ENCODE measurements around the gene FAM163A.
A peak's percentile ranks its signal among the peaks of the same experiment; 100 is the strongest.
"Not testable (repeated sequence)": the region's sequence is repeated elsewhere in the genome, so short reads cannot be mapped to it uniquely, and the experiment has no call there.

Gene FAM163A

DNA sequence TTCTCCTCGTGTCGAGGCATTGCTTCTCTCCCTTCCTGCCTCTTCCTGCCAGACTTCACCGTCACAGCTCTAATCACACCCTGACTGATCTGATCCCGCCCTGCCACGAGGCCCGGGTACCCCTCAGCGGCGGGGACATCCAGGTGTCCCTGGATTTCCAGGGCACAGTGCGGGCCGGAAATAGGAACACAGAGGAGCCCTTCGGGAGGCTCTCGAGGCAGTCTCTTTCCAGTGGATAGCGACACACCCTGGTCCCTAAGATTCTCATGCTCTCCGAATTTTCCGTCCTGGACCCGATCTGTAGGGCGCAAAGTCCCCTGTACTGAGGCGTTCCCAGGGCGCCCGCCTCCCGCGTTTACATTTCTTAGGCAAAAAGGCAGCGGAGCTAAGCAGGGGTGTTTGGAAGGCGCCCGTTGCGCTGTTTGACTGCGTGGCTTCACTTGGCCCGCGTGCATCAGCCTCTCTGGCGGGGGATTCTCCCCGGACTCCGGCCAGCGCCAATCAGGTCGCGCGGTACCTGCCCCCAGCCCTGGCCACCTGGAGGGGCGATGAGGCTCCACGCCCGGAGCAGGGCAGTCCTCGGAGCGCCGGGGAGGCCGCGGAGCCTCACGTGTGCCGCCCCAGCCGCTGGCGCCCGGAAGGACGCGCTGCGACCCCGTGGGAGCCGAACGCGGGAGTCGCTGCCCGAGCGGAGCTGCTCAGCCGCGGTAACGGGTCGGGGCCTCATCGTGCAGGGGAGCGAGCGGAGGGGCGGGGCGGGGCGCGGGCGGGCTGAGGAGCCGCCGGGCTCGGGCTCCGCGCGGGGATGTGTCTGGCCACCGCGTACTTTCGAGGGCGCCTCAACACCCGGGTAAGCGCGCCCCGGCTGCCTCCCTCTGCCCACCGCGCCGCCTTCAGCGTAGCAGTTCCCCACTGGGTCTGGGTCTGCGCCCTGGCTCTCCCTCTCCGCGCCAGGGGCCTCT, at the start of gene FAM163A:
TSS of gene FAM163A (plus strand) at position 575 of the 962 bp plus-strand sequence. CDS start 69,807 bp downstream, outside the sequence.
- DNase-seq: peak in 1 of 3 donors; percentile 14

DNA sequence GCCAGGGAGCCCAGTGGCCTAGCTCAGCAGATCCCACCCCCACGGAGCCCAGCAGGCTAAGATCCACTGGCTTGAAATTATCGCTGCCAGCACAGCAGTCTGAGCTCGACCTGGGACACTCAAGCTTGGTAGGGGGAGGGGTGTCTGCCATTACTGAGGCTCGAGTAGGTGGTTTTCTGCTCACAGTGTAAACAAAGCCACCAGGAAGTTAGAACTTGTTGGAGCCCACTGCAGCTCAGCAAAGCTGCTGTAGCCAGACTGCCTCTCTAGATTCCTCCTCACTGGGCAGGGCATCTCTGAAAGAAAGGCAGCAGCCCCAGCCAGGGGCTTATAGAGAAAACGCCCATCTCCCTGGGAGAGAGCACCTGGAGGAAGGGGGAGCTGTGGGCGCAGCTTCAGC, 48.6 kb upstream of the FAM163A start:
- not testable (repeated sequence) for DNase-seq

DNA sequence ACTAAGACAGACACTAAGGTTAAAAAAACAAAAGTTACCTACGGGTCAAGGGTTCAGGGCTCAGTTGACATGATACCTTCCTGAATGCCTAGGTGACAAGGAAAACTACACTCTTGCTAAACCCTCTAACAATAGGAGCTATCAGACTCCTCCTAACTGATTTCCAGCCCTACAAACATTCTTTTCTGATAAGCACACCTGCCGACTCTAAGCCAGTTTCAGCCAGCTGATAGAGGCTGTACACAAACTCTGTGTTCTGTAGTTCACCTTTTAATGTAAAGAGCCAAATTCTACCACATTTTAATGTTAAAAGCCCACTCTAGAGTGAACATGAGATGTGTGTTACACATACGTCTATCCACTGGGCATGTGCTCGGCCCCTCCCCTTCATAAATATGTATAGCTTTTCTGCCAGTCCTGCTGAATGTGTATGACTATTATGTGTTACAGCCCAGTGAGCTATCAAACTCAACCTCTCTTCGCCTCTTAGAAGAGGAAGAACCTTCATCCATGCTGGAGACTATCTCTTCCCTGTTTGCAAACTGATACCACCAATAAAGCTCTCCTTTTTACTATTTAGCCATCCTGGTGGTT, 40.0 kb upstream of the FAM163A start:
- no peak for DNase-seq

DNA sequence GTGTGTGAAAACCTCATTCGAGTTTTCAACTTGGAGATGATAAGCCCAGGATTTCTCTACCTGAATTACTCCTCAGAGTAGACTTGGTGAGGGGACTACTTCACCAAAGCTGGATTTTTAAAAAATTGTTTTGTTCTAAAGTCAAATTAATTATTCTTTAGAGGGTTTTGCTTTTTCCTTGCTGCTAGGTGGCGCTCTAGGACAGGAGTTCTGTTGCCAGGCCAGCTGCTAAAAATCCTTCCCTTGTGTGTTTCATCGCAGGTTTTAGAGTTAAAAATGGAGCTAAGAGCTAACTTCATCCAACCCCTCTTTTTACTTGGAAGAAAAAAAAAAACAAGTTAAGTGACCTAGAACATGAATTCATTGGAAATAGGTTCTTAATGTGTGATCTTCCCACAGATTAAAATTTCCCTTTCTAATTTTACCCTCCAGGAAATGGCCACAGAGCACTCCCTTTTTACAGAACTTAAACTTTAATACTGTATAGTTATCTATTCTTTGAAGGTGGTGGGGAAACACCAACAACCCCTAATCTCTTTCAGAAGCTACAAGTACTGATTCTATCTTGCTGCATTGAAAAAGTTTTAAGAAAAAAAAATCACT, 36.7 kb upstream of the FAM163A start:
- DNase-seq: peak; percentile 70 to 75 (median 71)

DNA sequence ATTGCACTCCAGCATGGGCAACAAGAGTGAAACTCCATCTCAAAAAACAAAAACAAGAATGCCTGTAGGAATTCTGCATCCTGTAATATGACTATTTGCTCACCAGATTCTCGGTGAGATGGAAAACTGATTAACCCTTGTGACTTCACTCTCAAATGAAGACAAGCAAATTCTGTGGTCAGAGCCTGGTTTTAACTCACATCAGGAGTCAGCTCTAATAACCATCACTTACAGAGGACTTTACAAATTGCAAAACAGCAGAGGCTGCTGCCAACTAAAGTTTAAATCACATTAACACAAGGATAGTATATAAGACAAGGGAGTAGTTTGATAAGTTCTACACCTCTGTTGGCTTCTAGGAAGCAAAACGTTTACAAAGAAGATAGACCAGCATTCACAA, 35.7 kb upstream of the FAM163A start:
- no peak for DNase-seq

DNA sequence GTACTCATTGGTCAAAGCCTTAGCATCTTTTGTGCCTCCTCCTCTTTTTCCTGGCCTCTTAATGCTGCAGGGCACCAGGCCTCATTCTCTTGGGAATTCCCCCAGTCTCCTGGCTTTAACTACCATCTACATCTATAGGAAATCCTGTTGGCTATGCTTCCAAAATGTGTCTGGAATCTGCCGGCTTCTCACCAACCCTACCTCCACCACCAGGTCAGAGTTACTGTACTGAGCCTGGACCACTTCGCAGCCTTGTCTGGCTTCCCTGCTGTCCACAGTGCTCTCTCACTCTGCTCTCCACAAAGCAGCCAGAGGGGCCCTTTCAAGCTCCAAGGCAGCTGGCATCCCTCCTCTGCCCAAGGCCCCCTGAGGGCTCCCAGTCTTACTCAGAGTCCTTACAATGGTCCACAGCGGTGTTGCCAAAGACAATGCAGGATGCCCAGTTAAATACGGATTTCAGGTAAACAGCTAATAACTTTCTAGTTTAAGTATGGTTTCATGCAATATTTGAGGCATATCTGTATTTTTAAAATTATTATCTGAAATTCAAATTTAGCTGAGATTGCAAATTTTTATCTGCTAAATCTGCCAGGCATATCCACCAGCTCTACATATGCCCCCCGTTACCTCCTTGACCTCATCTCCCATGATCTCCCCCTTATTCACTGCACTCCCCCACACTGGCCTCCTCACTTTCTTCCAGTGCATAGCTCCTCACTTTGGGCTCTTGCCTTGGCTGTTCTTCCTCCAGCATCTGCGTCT, 34.5 kb upstream of the FAM163A start:
- no peak for DNase-seq

DNA sequence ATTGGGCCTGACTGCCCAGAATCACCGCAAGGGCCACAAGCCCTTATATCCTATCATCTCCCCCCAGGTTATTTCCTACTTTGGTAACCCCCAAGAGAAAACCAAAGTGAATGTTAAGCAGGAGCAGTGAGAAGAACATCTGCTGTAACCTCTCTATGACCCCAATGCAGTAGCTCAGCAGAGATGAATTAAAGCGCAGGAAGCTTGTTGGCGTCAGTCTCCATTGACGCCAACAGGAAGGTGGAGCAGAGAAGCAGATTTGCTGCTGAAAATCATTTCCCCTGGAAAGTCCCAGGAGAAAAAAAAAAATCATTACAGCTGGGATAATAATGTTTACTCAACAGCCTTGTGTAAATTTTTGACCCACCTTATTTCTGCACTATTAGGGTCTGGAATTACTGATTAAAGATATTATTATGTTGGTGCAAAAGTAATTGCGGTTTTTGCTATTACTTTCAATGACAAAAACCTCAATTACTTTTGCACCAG, 33.2 kb upstream of the FAM163A start:
- peak; percentile 63 to 75 (median 69) for DNase-seq

DNA sequence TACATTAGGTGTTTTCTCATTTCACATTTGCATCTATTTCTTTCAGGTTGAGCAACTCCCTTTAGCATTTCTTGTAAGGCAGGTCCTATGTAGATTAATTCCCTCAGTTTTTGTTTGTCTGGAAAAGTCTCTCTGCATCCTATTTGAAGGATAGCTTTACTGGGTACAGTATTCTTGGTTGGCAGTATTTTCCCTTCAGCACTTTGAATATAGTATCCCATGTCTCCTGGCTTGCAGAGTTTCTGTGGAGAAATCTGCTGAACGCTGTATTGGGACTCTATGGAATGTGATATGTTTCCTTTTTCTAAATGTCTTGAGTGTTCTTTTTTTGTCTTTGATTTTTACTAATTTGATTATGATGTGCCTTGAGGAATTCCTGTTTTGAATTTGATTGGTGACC, 28.9 kb upstream of the FAM163A start:
- no peak for DNase-seq

DNA sequence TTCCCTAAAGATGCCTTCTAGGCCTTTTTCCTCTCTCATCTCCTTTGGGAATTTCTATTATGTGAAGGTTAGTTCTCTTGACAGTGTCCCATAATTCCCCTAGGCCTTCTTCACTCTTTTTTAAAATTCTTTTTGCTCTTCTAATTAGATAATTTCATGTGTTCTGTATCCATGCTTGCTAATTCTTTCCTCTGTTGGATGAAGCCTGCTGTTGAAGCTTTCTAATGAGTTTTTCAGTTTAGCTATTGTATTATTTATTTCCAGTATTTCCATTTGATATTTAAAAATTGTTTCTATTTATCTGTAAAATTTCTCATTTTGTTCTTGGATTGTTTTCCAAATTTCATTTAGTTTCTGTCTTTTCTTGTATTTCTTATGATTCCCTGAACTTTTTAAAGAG, 28.5 kb upstream of the FAM163A start:
- no peak for DNase-seq

DNA sequence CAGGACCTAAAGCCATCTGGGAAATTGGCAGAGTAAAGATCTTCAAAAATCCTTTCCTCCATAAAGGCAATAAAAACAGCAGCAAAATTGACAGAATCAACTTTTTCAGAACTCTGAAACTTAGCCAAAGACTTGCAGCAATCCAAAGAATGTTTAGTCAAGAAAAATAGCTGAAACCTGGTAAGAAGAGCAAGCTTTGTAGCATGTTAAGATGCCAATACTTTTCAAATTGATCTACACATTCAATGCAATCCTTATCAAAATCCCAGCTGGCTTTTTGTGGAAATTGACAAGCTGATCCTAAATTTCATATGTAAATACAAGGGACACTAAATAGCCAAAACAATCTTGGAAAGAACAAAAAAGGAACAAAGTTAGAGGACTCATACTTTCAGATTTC, 23.8 kb upstream of the FAM163A start:
- no peak for DNase-seq

DNA sequence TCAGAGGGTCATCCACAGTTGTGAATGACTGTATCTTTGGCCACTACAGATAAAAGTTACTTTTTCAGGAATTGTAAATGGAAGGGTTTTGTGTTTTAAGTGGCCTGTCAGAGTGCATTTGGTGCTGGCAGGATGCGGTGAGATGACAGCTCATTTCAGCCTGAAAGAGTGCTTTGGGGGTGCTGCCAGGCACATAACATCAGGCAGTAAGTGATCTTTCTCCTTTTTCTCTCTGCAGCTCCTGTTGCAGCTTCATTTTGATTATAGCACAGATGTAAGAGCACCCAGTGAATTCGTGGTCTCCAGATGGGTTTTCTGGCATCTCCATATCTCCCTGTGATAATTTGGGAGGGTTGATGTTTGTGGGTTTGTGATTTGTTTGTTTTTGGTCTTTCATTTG, 14.8 kb upstream of the FAM163A start:
- DNase-seq: no peak

DNA sequence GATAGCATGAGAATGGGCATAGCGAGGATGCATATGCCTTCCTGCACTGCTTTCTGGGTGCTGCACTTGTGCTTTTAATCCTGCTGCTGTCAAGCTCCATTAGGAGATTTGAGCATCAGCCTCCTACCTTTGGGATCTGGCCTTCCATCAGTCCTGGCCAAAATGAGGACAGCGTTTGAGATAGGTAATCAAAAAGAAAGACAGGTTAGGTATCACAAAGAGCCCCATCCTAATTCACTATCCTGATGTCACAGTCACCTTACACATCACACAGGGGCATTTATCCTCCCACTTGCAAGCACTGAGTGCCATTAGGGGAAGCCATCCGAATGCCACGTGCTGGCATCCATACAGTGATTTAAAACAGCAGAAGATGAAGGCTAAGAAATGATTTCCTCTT, 13.2 kb upstream of the FAM163A start:
- DNase-seq: no peak

DNA sequence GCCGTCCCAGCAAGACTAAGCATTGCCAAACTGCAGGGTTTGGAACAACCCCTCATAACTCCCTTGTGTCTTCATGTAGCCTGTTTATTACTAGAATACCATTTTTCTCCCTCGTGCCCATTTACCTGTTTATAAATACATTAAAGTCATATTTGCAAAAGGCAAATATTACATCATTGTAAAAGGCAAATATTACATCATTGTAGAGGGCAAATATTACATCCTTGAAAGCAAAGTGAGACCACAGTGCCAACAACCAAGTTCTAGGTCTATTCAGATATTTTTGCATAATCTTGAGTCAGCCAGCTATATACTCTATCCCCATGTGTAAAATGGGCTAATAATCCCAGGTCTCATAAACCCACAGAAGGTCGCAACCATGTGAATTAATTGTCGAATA, 11.4 kb upstream of the FAM163A start:
- DNase-seq: no peak

DNA sequence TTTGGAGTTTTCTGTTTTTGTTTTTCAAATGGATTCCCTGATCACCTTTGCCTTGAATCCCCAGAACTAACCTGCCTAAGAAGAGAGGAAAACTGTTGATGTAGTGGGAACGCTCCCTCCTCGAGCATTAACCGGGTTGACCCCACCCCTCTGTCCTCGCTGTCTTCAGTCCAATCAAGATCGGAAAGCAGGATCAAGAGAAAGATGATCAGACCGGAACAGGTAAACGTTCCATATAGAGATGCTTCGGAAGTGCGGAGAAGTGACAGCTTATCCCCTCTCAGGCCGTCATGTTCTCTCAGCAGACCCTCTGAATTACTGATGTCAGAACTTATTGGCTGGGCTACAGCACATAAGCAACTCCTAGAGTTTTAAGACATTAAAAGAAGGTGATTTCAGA, 800 bp upstream of the FAM163A start:
- DNase-seq: no peak

DNA sequence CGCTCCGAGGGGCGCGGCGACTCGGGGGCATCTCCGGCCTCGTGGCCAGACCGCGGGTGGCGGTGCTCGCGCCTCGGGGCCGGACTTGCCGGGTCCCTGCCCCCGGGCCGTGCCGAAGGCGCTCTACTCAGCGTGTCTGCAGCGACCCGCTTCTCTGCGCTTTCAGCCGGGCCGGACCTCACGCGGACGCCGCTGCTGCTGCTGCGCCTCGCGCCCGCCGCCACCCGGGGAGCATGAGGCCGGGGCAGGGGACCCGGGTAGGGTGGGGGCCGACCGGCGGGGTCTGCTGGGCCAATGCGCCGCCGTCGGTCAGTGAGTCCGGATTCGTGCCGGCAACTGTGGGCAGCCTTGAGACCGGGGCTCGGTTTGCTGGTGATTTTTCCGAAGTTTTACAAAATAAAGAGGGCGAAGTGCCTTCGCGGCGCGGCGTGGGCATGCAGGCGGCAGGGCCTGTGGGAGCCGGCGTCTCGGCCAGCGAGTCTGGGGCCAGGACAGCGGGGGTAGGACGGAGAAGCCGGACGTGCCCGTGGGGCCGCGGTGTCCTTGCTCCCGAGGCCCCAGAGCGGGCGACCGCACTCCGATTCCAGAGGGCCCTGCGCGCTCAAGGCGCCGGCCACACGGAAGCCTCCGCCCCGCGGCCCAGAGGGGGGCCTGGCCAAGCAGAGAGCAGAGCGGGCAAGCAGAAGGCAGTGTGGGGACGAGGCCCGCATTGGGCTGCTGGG, 749 bp downstream of the FAM163A start:
- DNase-seq: peak in 1 of 3 donors; percentile 14

DNA sequence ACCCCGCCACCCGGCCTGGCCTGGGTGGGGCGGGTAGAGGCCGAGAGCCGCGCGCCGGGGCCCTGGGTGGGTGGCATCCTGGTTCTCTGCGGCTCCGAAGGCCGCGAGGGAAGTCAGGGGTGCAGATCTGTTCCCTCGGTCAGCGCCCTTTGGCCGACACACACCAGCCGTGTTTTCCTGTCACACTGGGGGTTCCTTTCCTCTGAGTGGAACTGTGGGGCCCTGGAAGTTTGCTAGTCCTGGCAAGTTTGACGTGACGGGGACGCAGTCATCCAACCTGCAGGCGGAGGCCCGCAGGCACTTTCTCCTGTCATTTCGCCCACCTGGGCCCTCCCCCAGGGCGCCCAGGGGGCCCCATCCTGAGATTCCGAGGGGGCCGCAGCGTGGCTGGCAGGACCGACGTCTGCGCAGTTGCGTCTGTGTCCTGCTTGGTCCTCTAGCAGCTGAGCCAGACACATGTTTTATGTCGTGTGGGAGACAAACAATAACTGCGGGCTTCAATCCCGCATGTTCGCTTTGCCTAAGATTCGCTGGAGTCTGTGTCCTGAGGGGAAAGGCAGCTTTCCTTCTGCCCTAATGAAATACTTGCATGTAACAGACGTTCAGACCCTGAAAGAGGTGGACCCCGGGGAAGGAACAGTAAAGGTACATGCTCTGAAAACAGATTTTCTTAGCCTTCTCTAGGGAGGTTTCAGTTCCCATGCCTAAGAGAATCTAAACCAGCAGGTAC, 1.5 kb downstream of the FAM163A start:
- no peak for DNase-seq

DNA sequence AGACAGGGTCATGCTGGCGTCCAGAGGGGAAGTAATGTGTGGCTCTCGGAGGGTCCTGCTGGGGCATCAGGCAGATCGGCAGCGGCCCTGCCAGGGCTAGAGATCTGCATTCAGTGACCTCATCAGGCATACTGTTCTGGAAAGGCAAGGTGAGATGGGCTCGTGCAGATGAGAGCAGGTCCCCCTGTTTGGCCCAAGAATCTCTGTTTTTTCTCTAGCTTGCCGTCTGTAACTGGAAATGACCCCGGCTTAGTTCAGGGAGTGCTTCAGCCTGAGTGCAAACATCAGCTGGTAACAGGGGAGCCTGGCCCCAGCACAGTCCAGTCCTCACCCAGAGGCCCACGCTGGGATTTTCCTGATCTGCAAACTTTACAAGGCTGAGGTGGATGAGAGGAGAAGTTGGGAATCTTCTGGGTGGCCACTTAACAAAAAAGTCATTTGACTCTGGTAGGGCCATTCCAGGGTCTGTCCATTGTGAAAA, 2.1 kb downstream of the FAM163A start:
- no peak for DNase-seq

DNA sequence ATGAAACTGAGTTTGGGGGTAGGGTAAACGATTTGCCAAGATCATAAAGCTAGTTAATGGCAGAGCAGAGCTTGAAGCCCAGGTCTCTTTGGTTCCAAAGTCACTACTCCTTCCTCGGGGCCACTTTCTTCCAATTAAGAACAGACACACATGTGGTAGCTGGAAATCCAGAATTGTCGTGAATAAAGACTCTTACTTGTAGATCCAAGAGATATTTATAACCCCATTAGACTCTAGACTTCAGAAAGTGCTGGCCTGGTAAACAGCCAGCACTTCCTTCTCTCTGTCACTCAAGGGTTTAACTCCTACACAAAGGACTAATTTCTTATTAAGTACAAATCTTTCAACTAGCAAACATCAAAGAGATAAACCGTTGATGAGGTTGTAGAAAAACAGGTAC, 2.7 kb downstream of the FAM163A start:
- no peak for DNase-seq

DNA sequence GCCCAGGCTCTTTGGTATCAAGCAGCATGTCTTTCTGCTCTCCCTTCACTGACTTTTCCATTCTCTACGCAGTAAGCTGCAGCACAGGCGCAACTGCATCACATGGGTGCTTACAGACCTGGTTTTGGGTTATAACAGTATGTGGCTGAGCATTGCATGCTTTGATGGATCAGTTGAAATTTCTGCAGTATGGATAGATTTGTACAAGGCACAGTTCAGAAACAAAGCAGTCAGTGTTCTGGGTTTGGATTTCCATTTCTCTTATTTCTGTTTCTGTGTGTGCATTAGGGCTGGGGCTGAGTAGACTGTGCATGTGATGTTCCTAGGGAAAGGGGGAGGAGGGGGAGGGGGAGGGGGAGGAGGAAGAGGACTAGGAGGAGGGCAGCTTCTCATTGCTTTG, 4.5 kb downstream of the FAM163A start:
- DNase-seq: no peak

DNA sequence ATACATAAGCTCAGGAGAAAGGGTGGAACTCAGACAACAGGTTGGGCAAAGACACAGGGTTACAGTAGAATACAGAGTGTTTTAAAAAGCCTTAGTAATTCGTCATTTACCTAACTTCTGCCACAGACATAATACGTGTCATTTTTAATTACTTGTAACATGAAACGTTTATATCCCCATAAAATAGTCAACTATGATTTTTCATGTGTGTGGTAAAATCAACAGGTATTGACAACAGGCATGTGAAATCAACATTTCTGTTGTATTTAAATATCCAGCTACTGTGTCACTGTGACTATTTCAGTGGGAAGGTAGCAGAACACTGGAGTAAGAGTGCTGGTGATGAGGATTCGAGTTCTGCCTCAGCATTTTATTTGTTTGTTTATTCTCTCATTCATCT, 5.7 kb downstream of the FAM163A start:
- no peak for DNase-seq

DNA sequence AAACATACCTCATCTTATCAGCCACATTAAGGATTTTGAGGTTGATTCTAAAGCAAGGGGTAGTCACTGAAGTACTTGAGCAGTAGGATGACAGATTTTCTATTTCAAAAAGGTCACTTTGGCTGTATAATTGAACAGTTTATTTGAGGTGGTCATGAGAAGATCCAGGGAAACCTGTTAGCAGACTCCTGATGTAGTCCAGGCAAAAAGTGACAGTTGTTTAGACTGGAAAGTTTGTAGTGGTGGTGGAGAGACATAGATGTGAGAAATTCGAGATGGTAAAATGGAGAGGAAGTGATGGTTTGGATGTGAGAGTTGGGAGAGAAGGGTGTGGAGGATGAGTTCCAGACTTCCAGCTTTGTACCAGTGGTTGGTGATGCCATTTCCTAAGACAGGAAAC, 7.5 kb downstream of the FAM163A start:
- DNase-seq: no peak

Data from suppressor macrophage treated with lipopolysaccharide for 1 hour (primary cell).